Keratinocyte (primary cell): ENCODE measurements around the gene MIER1.

Experiments used
- CTCF ChIP-seq, 3 experiments: IDR thresholded peaks in 1 of 3; conservative IDR thresholded peaks in 1 of 3; optimal IDR thresholded peaks in 1 of 3; 2 replicates in 2 of 3; 3 replicates in 1 of 3; pipeline versions ENCODE3 to v1.5.1; 2011; ENCODE audit warnings: low read length in 3 of 3, mild to moderate bottlenecking in 3 of 3, moderate library complexity in 2 of 3, control low read depth in 1 of 3, inconsistent platforms in 1 of 3; ENCODE audit not compliant: insufficient read depth in 2 of 3; ENCODE audit errors: extremely low read depth in 1 of 3
- EZH2 ChIP-seq: IDR thresholded peaks from one replicate; pipeline ENCODE4 v1.6.1; 2012; ENCODE audit warnings: inconsistent platforms, mild to moderate bottlenecking, low read length, moderate library complexity

GRCh38 chr1:67019121-67019520 is 94.3 kb downstream of the MIER1 start:
- TF ChIP-seq CTCF (optimal IDR thresholded peaks at IDR 0.05 in 1 of 3, IDR thresholded peaks at IDR 0.05 in 1 of 3, conservative IDR thresholded peaks at IDR 0.05 in 1 of 3; ENCODE audit: extremely low read depth in 1 of 3, insufficient read depth in 2 of 3, low read length in 3 of 3) (no peak), EZH2 (no peak)
